Stimulated activated CD8-positive, alpha-beta memory T cell treated with anti-CD3 and anti-CD28 coated beads, Interleukin-7, amount 100 ng/mL, for 24 hours (primary cell): ENCODE data around the gene KCNJ4.

Source experiments
- DNase-seq: peaks from one replicate; pipeline ENCODE4 v3.0.0-alpha.2; 2020; ENCODE audit warnings: low read depth

The KCNJ4 gene

DNA sequence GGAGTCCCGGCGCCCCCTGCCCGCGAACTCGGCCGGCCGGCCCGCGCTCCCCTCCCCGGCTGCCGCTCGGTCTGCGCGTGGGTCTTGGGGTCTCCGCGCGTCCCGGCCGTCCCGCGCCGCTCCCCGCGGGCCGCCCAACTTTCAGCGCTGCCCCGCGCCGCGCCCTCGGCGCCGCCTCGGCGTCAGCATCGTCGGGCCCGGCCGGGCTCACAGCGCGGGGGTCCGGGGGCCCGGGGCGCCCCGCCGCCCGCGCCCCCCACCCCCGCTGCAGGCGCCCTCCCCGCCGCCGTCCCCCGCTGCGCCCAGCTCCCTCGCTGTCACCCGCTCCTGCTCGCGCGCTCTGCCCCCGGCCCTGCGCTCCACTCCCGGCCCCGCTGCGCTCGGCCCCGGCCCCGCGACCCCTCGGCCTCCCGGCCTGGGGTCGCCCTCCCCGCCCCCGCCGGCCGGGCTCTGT lies at the start of gene KCNJ4:
Gene KCNJ4 (minus strand): TSS at position 124 of the 454 bp plus-strand sequence. CDS start 27,067 bp downstream, outside the sequence.
- DNase-seq: no peak

DNA sequence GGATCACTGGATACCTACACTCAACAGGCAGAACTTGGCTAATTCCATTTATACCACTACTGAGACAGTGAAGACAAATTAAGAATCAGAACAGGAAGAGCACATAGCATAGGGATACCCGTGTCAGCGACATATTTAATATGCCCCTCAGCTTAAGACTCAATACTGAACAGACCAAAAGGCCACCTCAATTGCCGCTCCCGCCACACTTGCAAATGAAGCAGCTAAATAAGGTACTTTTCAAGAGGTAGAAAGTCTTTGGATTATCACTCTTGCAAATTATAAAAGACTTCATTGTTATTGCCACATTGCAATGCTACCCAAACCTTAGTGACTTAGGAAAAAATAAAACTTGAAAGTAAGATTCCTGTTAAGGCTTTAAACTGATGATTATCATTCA lies 48.0 kb upstream of the KCNJ4 start:
- no peak for DNase-seq

- no peak for DNase-seq
Observed at GRCh38 chr22:38501797-38502672, 47.0 kb upstream of the KCNJ4 start.

GRCh38 chr22:38497869-38498268 lies 42.9 kb upstream of the KCNJ4 start:
- no peak for DNase-seq

GRCh38 chr22:38494939-38495338 lies 39.9 kb upstream of the KCNJ4 start:
- DNase-seq: no peak

GRCh38 chr22:38494498-38494897 lies 39.5 kb upstream of the KCNJ4 start:
- no peak for DNase-seq

GRCh38 chr22:38491707-38492348 lies 36.8 kb upstream of the KCNJ4 start:
- no peak for DNase-seq

DNA sequence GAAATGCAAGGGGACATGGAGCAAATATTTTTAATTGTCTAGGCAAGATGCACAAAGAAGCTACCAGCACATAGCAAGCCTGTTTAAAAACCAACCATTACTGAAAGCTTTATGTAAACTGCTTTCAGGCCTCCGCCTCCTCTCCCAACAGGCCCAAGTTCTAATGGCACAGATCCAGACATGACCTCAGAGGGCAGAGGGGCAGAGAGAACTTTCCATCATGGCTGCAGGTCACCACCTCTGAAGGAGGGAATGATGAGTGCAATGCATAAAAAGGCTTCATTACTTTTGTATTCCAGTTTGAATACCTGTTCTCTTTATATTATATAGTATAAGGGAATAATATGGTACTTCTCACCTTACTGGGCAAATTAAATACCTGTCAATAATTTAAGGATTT lies 35.9 kb upstream of the KCNJ4 start:
- DNase-seq: no peak

DNA sequence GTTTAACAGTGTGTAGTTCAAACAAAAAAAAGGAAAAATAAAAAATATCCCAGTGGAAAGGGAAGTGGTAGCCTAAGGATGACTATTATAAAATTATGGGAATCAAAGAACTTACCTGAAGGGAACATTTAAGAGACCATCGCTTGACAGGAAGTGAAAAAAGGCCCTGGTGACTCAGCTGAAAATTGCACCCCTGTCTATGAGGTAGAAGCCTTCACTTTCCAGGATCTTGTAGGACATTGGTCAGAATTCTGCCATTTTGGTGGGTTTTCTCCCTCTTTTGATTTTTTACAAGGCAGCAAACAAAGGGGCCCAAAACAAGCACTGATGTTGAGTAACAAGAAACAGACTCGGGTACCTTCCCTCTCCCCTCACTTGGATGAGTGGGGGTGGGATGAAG lies 35.5 kb upstream of the KCNJ4 start:
- DNase-seq: no peak

GRCh38 chr22:38489561-38490145 lies 34.7 kb upstream of the KCNJ4 start:
- no peak for DNase-seq

- DNase-seq: no peak
Observed at GRCh38 chr22:38489142-38489541, 34.1 kb upstream of the KCNJ4 start.

- no peak for DNase-seq
Observed at GRCh38 chr22:38487946-38488345, 32.9 kb upstream of the KCNJ4 start.

DNA sequence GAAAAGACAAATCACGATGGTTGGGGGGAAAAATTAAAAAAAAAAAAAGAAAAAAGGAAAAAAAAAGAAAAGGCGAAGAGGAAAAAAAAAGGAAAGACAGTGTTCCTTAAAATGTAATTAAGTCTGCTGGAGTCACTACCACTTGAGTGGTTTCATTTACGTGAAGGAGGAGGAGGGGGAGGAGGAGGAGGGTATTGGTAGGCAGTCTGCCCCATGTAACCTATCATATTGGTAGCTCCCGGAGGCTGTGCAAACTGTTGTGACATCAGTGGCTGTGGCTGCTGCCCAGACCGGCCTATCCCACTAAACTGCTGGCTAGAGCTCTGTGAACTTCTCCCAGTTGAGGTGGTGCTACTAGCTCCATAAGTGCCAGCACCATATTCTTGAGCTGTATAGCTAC lies 30.8 kb upstream of the KCNJ4 start:
- no peak for DNase-seq

GRCh38 chr22:38484244-38484643 lies 29.2 kb upstream of the KCNJ4 start:
- DNase-seq: no peak

DNA sequence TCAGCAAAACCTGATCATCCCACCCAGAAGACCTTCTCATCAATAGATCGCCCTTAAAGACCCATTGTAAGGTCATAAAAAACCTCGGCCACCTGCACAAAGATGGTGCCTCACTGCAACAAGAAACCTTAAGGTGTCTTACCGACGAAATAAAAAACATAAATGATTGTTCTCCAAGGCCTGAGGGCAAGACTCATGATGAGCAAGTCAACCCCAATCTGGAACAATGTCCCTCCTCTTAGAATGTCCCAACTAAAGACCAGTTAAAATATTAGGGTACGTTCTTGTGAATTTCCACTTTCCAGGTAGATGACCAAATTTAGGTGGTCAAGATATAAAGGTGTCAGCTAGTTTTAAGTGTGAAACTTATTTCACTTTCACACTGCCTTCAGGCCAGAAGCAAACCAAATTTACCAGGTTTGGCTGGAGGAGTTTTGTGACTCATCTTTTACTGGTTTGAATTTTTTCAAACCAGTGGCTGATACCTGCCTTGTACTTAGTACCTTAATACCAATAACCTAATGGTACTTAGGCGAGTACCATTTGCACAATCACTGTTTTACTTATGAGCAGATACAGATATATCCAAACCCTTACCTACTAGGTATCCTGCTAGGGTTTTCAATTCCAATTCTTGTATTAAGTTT lies 27.8 kb upstream of the KCNJ4 start:
- DNase-seq: no peak

GRCh38 chr22:38481871-38482332 lies 26.9 kb upstream of the KCNJ4 start:
- no peak for DNase-seq

- DNase-seq: no peak
Observed at GRCh38 chr22:38481162-38481870, 26.3 kb upstream of the KCNJ4 start.

DNA sequence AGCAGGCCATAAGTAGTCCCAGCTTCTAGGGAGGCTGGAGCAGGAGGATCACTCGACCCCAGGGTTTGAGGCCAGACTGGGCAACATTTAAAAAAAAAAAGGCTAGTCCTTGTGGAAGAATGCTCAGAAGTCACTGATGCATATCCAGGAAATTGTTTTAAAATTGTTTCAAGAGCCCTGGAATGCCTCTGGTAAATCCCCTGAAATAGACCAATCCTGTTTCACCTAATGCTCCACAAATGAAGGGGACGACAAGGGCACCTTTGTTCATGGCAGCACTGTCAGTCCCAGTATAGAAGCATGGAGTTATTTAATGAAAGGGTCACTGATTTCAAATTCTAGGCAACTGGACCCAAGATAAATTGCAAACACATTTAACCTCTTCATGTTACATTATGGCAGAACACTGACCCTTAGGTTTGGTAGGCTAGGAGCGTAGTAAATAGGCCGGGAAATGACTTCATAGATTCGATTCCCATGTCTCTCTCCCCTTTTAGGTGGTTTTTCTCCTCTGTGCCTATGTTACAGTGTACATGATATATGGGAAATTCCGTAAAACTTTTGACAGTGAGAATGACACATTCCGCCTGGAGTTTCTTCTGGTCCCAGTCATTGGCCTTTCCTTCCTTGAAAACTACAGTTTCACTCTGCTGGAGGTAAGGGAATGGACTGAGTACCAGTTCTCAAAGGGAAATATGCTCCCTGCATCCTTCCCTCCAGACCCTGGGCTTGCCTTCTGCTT lies 24.3 kb upstream of the KCNJ4 start:
- no peak for DNase-seq

- DNase-seq: no peak
Observed at GRCh38 chr22:38477585-38477984, 22.6 kb upstream of the KCNJ4 start.

- DNase-seq: no peak
Observed at GRCh38 chr22:38474003-38474607, 19.1 kb upstream of the KCNJ4 start.

DNA sequence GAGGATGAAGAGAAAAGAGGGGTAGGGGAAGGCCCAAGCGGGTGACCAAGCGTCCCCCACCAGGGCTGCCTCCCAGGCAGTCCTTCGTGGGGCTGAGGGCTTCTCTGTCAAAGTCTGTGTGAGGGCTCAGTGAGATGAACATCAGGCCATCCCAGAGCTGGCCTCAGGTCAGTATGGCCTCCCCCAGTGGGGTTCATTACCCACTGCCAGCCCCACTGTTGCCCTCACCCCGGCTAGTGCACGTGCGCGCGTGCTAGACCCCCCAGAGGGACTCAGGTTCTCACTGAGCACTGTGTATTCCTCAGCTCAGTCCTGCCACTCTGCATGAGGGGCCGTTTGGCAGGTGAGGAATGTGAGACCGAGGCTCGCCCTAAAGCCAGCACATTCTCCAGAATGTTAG lies 16.2 kb upstream of the KCNJ4 start:
- DNase-seq: no peak
